B cell (primary cell): ENCODE results near the gene BTG1. TPM values are rescaled to one million over a fixed set of nuclear protein-coding genes. Genes with fewer than 3 reads are reported as not detected.
A peak's percentile ranks its signal among the peaks of the same experiment; 100 is the strongest.

ENCODE experiments used
- ATAC-seq: fragments of 200-7000 bp; cut with Tn5 transposase; one replicate; pipeline ENCODE4 v1.10.0; 2021; ENCODE audit warnings: low read depth, mild to moderate bottlenecking, moderate number of reproducible peaks, moderate library complexity
- CTCF ChIA-PET: fragments of 350-600 bp; sonication (Branson Sonifier 250); formaldehyde crosslinking; loops from one replicate; lab custom pipeline; 2021; ENCODE audit warnings: antibody characterized with exemption, inconsistent platforms; lab: Charles Lee
- POLR2A ChIA-PET: fragments of 350-600 bp; sonication (Branson Sonifier 250); formaldehyde crosslinking; loops from one replicate; lab custom pipeline; 2021; ENCODE audit warnings: antibody characterized with exemption; lab: Charles Lee
- DNase-seq: peaks from one replicate; pipeline ENCODE4 v3.0.0; 2013
- H2AFZ ChIP-seq: 2 replicates; pipeline ENCODE4 v1.6.1; 2012; ENCODE audit warnings: mild to moderate bottlenecking, low read depth, low read length; ENCODE audit not compliant: insufficient read depth, poor library complexity, severe bottlenecking
- H3K27ac ChIP-seq, 2 donors: 1 replicate in 1 of 2; 2 replicates in 1 of 2; pipeline ENCODE4 v1.5.1; 2012 to 2013; ENCODE audit warnings: low read length in 2 of 2, mild to moderate bottlenecking in 2 of 2, moderate library complexity in 1 of 2
- H3K27me3 ChIP-seq, 4 experiments: fragments of 200-600 bp in 1 of 4; sonication (generic) in 1 of 4; replicated peaks in 1 of 4; 1 replicate in 2 of 4; 2 replicates in 2 of 4; pipeline versions ENCODE4 v1.6.1 to v1.7.0; 2013 to 2016; ENCODE audit warnings: low read length in 3 of 4, mild to moderate bottlenecking in 2 of 4, mixed read lengths in 1 of 4, moderate library complexity in 1 of 4; ENCODE audit not compliant: insufficient read depth in 4 of 4, control insufficient read depth in 3 of 4; ENCODE audit errors: control extremely low read depth in 1 of 4
- H3K36me3 ChIP-seq, 2 experiments: replicated peaks in 1 of 2; 1 replicate in 1 of 2; 2 replicates in 1 of 2; pipeline versions ENCODE4 v1.6.1 to v1.7.1; 2013; ENCODE audit warnings: low read length in 1 of 2; ENCODE audit not compliant: insufficient read depth in 2 of 2, control insufficient read depth in 1 of 2; ENCODE audit errors: control extremely low read depth in 1 of 2, extremely low read depth in 1 of 2
- H3K4me1 ChIP-seq, 2 donors: fragments of 200-600 bp in 1 of 2; sonication (generic) in 1 of 2; 1 replicate in 1 of 2; 2 replicates in 1 of 2; pipeline versions ENCODE4 v1.5.1 to v1.6.1; 2013 to 2017; ENCODE audit warnings: low read length in 2 of 2; ENCODE audit not compliant: control insufficient read depth in 2 of 2, insufficient read depth in 2 of 2
- H3K4me2 ChIP-seq: replicated peaks from 2 replicates; pipeline ENCODE3; 2012; ENCODE audit warnings: mild to moderate bottlenecking, low read depth, low read length; ENCODE audit not compliant: poor library complexity, severe bottlenecking
- H3K4me3 ChIP-seq, 5 experiments: fragments of 200-600 bp in 1 of 5; sonication (generic) in 1 of 5; 1 replicate in 3 of 5; 2 replicates in 2 of 5; pipeline versions ENCODE4 v1.5.1 to v1.7.0; 2011 to 2016; ENCODE audit warnings: low read length in 4 of 5, mild to moderate bottlenecking in 4 of 5, low read depth in 2 of 5, control low read depth in 1 of 5, moderate library complexity in 1 of 5; ENCODE audit not compliant: insufficient read depth in 1 of 5; ENCODE audit errors: control extremely low read depth in 1 of 5, extremely low read depth in 1 of 5
- H3K79me2 ChIP-seq: fragments of 200-600 bp; sonication (generic); one replicate; pipeline ENCODE4 v1.6.0; 2016; ENCODE audit warnings: low read length; ENCODE audit not compliant: control insufficient read depth, insufficient read depth
- H3K9ac ChIP-seq: fragments of 200-600 bp; sonication (generic); 2 replicates; pipeline ENCODE4 v1.6.1; 2017; ENCODE audit warnings: mild to moderate bottlenecking, low read length, moderate library complexity
- H3K9me3 ChIP-seq, 3 donors: one replicate each; pipeline versions ENCODE4 v1.6.1 to v1.7.1; 2013; ENCODE audit warnings: low read length in 2 of 3; ENCODE audit not compliant: control insufficient read depth in 2 of 3, insufficient read depth in 1 of 3; ENCODE audit errors: control extremely low read depth in 1 of 3
- H4K20me1 ChIP-seq: 2 replicates; pipeline ENCODE4 v1.6.0; 2012; ENCODE audit warnings: mild to moderate bottlenecking, low read length; ENCODE audit not compliant: insufficient read depth, control insufficient read depth, poor library complexity, severe bottlenecking
- H3K27ac Mint-ChIP-seq: one replicate; pipeline ENCODE4 v1.8.0; 2021; ENCODE audit warnings: mixed read lengths
- H3K27me3 Mint-ChIP-seq: one replicate; pipeline ENCODE4 v1.8.0; 2021; ENCODE audit warnings: mixed read lengths
- H3K4me1 Mint-ChIP-seq: one replicate; pipeline ENCODE4 v1.8.0; 2021; ENCODE audit warnings: mixed read lengths
- H3K4me3 Mint-ChIP-seq: one replicate; pipeline ENCODE4 v1.8.0; 2021; ENCODE audit warnings: mixed read lengths
- H3K9me3 Mint-ChIP-seq: one replicate; pipeline ENCODE4 v1.8.0; 2022; ENCODE audit warnings: mixed read lengths; ENCODE audit not compliant: insufficient read depth
- EZH2 ChIP-seq: IDR thresholded peaks from 2 replicates; pipeline ENCODE4 v1.6.1; 2012; ENCODE audit warnings: borderline replicate concordance, low read depth, mild to moderate bottlenecking, moderate library complexity, low read length; ENCODE audit not compliant: insufficient read depth, poor library complexity, severe bottlenecking
- WGBS: methylation state at CpG from one replicate; pipeline ENCODE4 v1.1.5; 2013; ENCODE audit warnings: missing lambda C conversion rate; ENCODE audit not compliant: insufficient coverage; 5-methylcytosine and 5-hydroxymethylcytosine counted together
- intact Hi-C: fragments of 100-400 bp; cut with micrococcal nuclease; formaldehyde crosslinking; loops from one replicate; pipeline ENCODE4 v1.10.0; 2022
- polyA plus RNA-seq: library from polyadenylated mRNA; depleted of rRNA; stranded (reverse); fragments of >200 nt; gene quantifications from 2 replicates; pipeline ENCODE4 v1.2.3, GENCODE V29; 2012
- total RNA-seq, 2 donors: library from RNA; stranded (reverse); fragments of 120-200 nt in 1 of 2; gene quantifications; 1 replicate in 1 of 2; 2 replicates in 1 of 2; pipeline versions ENCODE4 v1.2.3 to v1.2.4, GENCODE V29; 2013 to 2022
- TF ChIP-seq, protein P1 (sequence below): fragments of 200-600 bp; IDR thresholded peaks from one replicate; pipeline ENCODE4 v1.8.0; 2022; ENCODE audit warnings: antibody characterized with exemption, mild to moderate bottlenecking

BTG1 gene
- total and polyA plus RNA-seq, 2 donors (not counting 1 experiment from before 2014, with no cell fraction given), result 322 to 733 TPM

DNA sequence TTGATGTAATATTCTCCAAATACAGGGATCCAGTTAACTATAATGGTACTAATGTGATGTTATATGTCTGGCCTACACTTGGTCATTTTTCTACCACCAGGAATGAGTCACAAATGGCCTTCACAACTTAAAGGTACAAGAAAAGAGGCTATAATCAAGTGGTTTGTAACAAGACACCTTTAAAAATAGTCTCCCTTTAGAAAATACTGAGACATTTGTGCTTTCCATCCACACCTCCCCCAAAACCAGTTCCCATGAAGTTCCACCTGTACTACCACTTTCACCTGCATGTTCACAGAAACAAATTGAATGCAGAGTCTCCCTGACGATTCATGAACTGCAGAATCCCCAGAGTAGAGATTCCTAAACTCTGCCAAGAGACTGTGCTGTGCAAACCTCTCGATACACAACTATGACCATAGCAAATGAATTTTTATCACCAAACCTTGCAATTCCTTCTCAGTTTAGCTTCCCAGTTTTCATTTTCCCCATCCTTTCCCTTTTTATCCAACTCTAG, 6.0 kb downstream of the BTG1 start:
- Histone ChIP-seq H3K9me3 (no peaks in the 10 kb centered on the region), H3K4me3 (peak overlapping the region; percentile 93 to 100 (median 96)), H3K79me2 (peaks cover 100% of the 10 kb centered on the region), H3K27me3 (no peaks in the 10 kb centered on the region), H3K4me1 (peaks cover 45 to 54% of the 10 kb centered on the region in 2 donors), H3K9ac (peak overlapping the region; percentile 93), H3K4me2 (peak overlapping the region; percentile 76), H3K36me3 (peaks cover 4 to 60% of the 10 kb centered on the region in 2 experiments), H3K27ac (peak overlapping the region in 1 of 2 donors; percentile 83), H2AFZ (no peak overlapping the region), H4K20me1 (peaks cover 91% of the 10 kb centered on the region)
- POLR2A ChIA-PET, result interaction anchor here (0.6 kb wide), 1 partner anchor 398 kb away, joined by 5 read pairs; no protein-coding TSS in a partner anchor
- Mint-ChIP-seq H3K27ac (peak overlapping the region; percentile 47), H3K4me3 (peak overlapping the region; percentile 98), H3K4me1 (peaks cover 49% of the 10 kb centered on the region), H3K9me3 (no peaks in the 10 kb centered on the region), H3K27me3 (no peaks in the 10 kb centered on the region)
- TF ChIP-seq, protein P1, sequence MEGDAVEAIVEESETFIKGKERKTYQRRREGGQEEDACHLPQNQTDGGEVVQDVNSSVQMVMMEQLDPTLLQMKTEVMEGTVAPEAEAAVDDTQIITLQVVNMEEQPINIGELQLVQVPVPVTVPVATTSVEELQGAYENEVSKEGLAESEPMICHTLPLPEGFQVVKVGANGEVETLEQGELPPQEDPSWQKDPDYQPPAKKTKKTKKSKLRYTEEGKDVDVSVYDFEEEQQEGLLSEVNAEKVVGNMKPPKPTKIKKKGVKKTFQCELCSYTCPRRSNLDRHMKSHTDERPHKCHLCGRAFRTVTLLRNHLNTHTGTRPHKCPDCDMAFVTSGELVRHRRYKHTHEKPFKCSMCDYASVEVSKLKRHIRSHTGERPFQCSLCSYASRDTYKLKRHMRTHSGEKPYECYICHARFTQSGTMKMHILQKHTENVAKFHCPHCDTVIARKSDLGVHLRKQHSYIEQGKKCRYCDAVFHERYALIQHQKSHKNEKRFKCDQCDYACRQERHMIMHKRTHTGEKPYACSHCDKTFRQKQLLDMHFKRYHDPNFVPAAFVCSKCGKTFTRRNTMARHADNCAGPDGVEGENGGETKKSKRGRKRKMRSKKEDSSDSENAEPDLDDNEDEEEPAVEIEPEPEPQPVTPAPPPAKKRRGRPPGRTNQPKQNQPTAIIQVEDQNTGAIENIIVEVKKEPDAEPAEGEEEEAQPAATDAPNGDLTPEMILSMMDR, result no peak
- TF ChIP-seq EZH2, result no peak
- WGBS, result 23% methylated on average over 2 of the region's 2 CpGs
- CTCF ChIA-PET, result no interaction called here
- DNase-seq, result no peak
- intact Hi-C loops, result loop anchor here (2.0 to 5.0 kb wide), 3 partner anchors 329 to 562 kb away; no protein-coding TSS in a partner anchor
- ATAC-seq, result no peak

DNA sequence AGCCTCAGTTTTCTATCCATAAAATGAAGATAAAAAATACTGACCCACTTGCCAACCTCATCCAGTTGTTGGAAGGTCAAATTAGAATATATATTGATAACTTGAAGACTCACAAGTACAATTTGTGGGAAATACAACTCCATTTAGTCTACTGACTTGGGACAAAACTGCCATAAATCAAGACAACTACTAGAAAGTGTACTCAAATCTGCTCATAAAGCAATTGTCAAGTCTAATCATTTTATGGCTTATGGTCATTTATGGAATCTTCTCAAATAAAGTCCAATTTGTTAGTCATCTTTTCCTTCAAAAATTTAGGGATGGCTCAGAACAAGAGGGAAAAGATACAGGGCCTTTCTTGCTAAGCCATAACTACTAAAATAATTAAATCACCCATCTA, 7.0 kb downstream of the BTG1 start:
- no peak for ATAC-seq
- Histone ChIP-seq H3K4me3 (peak overlapping the region; percentile 28 to 100 (median 96)), H3K36me3 (peaks cover 4 to 49% of the 10 kb centered on the region in 2 experiments), H3K9ac (peak overlapping the region; percentile 93), H4K20me1 (peaks cover 91% of the 10 kb centered on the region), H2AFZ (no peak overlapping the region), H3K9me3 (no peaks in the 10 kb centered on the region), H3K27ac (peak overlapping the region in 1 of 2 donors; percentile 8), H3K4me1 (peaks cover 56 to 65% of the 10 kb centered on the region in 2 donors), H3K4me2 (peak overlapping the region; percentile 76), H3K27me3 (no peaks in the 10 kb centered on the region), H3K79me2 (peaks cover 100% of the 10 kb centered on the region)
- DNase-seq, result no peak
- TF ChIP-seq EZH2, result no peak
- TF ChIP-seq, protein P1, result no peak
- CTCF ChIA-PET, result interaction anchor here (1.0 to 3.0 kb wide), 5 partner anchors 11 to 757 kb away, joined by 3 to 16 read pairs (median 10); no protein-coding TSS in a partner anchor
- intact Hi-C loops, result no loop called here
- Mint-ChIP-seq H3K9me3 (no peaks in the 10 kb centered on the region), H3K4me3 (peak overlapping the region; percentile 98), H3K27me3 (no peaks in the 10 kb centered on the region), H3K27ac (no peak overlapping the region), H3K4me1 (peaks cover 59% of the 10 kb centered on the region)
- POLR2A ChIA-PET, result no interaction called here
